Gastroesophageal sphincter (tissue), 3 donors: ENCODE results near the gene UPK2.

Source experiments
- CTCF ChIP-seq, 4 experiments: fragments of 200-600 bp in 2 of 4; fragments of 450-650 bp in 2 of 4; sonication (generic) in 1 of 4; IDR thresholded peaks; one replicate each; pipeline ENCODE4 v1.5.1; 2017 to 2019; ENCODE audit warnings: antibody characterized with exemption in 4 of 4, mild to moderate bottlenecking in 2 of 4, moderate library complexity in 2 of 4
- EP300 ChIP-seq: sonication (generic); formaldehyde crosslinking; IDR thresholded peaks from one replicate; pipeline ENCODE4 v1.6.1; 2017; ENCODE audit warnings: antibody characterized with exemption, mild to moderate bottlenecking
- POLR2A ChIP-seq, 2 donors: fragments of 450-650 bp; IDR thresholded peaks; one replicate each; pipeline ENCODE4 v1.6.1; 2017; ENCODE audit warnings: antibody characterized with exemption in 2 of 2, mild to moderate bottlenecking in 2 of 2, moderate library complexity in 1 of 2
- POLR2AphosphoS5 ChIP-seq: sonication (generic); formaldehyde crosslinking; IDR thresholded peaks from one replicate; pipeline ENCODE4 v1.6.1; 2017; ENCODE audit warnings: antibody characterized with exemption

GRCh38 chr11:118998822-118999221 is 42.7 kb downstream of the UPK2 start:
- no peak for TF ChIP-seq CTCF (IDR thresholded peaks at IDR 0.05)
- TF ChIP-seq EP300, result no peak
- TF ChIP-seq POLR2A (IDR thresholded peaks at IDR 0.05), result no peak
- no peak for TF ChIP-seq POLR2AphosphoS5
